Stomach (tissue), 4 donors: ENCODE results near the gene LILRB4.

Experiments used
- CTCF ChIP-seq, 7 experiments: fragments of 450-650 bp in 4 of 7; fragments of 200-600 bp in 3 of 7; sonication (generic) in 3 of 7; IDR thresholded peaks; one replicate each; pipeline ENCODE4 v1.5.1; 2016 to 2019; ENCODE audit warnings: antibody characterized with exemption in 7 of 7, control low read depth in 2 of 7, mild to moderate bottlenecking in 1 of 7
- EP300 ChIP-seq: sonication (generic); formaldehyde crosslinking; IDR thresholded peaks from one replicate; pipeline ENCODE4 v1.6.1; 2017; ENCODE audit warnings: antibody characterized with exemption
- POLR2A ChIP-seq, 4 donors: fragments of 450-650 bp; IDR thresholded peaks; one replicate each; pipeline ENCODE4 v1.6.1; 2016; ENCODE audit warnings: antibody characterized with exemption in 4 of 4, control low read depth in 2 of 4, mild to moderate bottlenecking in 1 of 4, moderate library complexity in 1 of 4
- POLR2AphosphoS5 ChIP-seq, 3 donors: sonication (generic); formaldehyde crosslinking; IDR thresholded peaks; one replicate each; pipeline ENCODE4 v1.6.1; 2016; ENCODE audit warnings: antibody characterized with exemption in 3 of 3

- TF ChIP-seq POLR2A (IDR thresholded peaks at IDR 0.05), result no peak
- TF ChIP-seq CTCF (IDR thresholded peaks at IDR 0.05), result no peak
- TF ChIP-seq EP300, result no peak
- no peak for TF ChIP-seq POLR2AphosphoS5 (IDR thresholded peaks at IDR 0.05)
Observed at GRCh38 chr19:54622431-54622830, 40.4 kb upstream of the LILRB4 start.
